Measurements from ENCODE around the gene SKOR1.

DNA sequence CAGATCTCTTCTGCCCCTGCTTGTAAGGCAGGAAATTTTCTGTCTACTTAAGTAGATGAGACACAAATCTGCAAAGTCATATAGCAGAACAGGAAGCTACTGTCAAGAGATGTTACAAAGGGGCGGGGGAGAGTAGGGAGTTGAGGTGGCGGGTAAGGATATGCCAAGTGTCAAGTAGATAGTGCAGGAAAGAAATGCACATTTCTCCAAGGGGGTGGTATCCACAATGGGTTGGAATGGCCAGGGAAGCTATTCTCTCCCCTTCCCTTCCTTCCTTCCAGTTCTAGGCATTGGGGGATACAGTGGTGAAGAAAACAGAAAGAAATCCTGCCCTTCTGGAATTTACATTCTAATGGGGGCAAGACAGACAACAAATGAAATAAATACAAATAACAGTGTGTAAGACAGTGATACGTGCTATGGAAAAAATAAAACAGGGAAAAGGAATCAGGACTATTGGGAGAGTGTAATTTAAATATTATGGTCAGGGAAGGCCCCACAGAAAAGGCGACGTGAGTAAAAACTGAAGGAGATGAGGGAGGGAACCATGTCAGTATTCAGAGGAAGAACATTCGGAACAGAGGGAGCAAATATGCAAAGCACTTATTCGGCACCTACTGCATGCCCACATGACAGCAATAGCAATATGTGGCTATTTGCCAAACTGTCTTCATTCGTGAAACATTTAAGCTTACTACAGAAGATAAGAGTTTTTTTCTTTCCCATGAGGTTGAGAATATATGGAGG, 57.4 kb downstream of the SKOR1 start:
- TF ChIP-seq, protein P1, sequence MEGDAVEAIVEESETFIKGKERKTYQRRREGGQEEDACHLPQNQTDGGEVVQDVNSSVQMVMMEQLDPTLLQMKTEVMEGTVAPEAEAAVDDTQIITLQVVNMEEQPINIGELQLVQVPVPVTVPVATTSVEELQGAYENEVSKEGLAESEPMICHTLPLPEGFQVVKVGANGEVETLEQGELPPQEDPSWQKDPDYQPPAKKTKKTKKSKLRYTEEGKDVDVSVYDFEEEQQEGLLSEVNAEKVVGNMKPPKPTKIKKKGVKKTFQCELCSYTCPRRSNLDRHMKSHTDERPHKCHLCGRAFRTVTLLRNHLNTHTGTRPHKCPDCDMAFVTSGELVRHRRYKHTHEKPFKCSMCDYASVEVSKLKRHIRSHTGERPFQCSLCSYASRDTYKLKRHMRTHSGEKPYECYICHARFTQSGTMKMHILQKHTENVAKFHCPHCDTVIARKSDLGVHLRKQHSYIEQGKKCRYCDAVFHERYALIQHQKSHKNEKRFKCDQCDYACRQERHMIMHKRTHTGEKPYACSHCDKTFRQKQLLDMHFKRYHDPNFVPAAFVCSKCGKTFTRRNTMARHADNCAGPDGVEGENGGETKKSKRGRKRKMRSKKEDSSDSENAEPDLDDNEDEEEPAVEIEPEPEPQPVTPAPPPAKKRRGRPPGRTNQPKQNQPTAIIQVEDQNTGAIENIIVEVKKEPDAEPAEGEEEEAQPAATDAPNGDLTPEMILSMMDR (IDR thresholded peaks at IDR 0.05; ENCODE audit: poor library complexity) = no peak
- TF ChIP-seq EZH2 (IDR thresholded peaks at IDR 0.05; ENCODE audit: borderline replicate concordance) = no peak
